ENCODE data around the gene CTU1.

The CTU1 gene

DNA sequence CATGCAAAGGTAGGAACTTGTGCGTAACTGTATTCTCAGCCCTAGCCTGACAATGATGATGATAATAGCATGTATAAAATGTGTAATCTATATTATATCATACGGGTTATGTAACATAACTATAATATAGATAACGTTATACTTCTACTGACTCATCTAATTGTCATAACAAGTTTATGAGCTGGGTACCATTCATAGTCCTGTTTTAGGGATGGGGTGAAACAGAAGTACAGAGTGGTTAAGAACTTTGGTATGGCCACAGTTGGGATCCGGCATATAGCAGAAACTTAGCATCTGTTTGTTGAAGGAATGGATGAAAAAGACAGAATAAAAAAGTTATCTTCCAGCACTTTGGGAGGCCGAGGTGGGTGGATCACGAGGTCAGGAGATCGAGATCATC lies 5.2 kb downstream of the CTU1 start:
- DNase-seq: no peak

DNA sequence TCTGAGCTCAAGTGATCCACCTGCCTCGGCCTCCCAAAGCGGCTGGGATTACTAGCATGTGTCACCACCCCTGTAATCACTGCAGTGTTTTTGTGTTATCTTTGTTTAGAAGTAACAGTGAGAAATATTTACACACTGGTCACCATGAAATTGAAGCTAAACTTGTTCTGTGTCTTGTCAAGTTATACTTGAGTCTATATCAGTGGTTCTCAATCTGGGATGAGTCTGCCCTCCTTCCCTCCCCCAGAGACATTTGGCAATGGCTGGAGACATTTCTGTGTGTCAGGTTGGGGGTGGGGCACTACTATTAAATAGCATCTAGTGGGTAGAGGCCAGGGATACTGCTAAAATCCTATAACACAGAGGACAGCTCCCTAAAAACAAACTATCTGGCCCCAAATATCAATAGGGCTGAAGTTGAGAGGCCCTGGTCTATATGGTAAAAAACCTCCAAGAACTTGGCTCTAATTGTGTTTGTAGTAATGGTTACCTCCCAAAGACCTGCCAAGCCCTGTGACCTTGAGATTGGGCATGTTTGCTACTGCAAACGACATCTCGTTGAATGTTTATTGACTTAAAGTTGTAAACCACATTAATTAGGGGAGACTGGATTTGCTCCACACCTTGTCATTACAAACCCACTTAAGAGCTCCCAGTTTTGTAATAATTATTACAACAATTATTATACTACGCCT lies 6.9 kb downstream of the CTU1 start:
- no peak for DNase-seq

- DNase-seq: no peak
Observed at GRCh38 chr19:51100601-51101000, 7.6 kb downstream of the CTU1 start.

GRCh38 chr19:51099047-51099382 lies 9.2 kb downstream of the CTU1 start:
- DNase-seq: no peak

- DNase-seq: peak; percentile 34 to 37
Observed at GRCh38 chr19:51098365-51099046, 9.7 kb downstream of the CTU1 start.

DNA sequence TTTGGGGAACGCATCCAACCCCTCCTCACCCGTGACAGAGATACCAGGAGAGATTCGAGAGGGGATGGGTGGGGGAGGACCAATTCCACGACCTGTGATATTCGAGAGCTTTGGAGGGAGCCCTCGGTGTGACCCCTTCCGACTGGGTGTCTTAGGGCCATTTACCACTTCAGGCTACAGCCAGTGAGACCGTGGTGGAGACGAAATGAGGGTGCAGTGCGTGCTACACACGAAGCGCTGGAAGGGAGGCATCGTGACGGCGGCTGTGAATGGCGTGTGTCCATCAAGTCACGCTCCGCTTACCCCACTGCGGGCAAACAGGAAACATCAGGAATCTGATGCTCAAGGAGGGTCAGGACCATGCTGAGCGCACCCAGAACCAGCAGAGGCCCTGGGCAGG lies 10.4 kb downstream of the CTU1 start:
- DNase-seq: no peak

DNA sequence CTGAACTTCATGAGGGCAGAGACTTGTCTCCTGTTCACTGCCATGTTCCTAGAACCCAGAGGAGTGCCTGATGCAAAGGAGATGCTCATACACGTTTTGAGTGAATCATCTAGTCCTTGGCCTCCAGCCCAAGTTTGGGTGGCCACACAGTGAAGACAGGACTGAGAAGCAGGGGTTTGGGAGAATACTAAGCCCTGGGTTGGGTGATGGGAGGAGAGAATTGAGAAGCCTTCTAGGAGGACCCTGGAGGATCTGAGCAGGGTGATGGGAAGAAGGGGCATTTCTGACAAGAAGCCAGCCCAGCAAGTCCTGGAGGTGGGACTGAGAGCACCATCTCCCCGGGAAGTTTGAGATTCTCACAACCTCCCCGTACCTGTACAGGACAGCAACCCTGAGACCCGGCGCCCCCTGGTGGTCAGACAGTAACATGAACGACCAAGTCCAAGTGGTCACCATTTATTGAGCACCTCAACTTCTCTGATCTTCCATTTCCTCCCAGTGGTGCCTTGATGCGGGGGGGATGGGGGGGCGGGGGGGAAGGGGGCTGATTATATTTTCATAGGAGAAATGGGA lies 11.0 kb downstream of the CTU1 start:
- peak; percentile 75 to 76 for DNase-seq

DNA sequence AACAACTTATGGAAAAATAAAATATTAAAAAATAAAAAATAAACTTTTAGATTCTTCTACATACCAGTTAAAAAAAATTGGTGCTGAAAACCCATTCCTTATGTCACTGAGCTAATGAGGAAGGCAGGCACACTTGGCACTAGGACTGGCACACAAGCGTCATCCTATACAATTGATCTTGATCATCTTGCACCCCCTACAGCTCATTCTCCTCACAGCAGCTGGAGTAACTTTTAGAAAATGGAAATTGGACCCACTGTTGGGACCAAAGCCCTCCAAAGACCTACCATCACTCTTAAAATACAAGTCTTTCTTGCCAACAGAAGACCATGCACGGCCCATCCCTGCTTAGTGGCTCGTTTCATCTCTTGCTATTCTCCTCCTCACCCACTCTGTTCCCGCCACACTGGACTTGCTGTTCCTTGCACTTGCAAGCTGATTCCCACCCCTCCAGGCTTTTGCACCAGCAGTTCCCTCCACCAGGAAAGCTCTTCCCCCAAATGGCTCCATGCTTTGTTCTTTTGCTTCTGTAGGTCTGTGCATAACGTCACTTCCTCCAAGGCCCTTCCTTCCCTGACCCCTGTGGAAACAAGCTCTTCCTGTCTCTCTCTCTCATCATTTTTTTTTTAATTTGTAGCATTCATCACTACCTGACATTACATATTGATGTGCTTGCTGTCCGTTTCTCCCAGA lies 11.6 kb downstream of the CTU1 start:
- no peak for DNase-seq

GRCh38 chr19:51094696-51095279 lies 13.4 kb downstream of the CTU1 start:
- DNase-seq: peak; percentile 20 to 26

GRCh38 chr19:51093510-51094345 lies 14.5 kb downstream of the CTU1 start:
- DNase-seq: no peak

GRCh38 chr19:51093101-51093500 lies 15.1 kb downstream of the CTU1 start:
- DNase-seq: no peak

DNA sequence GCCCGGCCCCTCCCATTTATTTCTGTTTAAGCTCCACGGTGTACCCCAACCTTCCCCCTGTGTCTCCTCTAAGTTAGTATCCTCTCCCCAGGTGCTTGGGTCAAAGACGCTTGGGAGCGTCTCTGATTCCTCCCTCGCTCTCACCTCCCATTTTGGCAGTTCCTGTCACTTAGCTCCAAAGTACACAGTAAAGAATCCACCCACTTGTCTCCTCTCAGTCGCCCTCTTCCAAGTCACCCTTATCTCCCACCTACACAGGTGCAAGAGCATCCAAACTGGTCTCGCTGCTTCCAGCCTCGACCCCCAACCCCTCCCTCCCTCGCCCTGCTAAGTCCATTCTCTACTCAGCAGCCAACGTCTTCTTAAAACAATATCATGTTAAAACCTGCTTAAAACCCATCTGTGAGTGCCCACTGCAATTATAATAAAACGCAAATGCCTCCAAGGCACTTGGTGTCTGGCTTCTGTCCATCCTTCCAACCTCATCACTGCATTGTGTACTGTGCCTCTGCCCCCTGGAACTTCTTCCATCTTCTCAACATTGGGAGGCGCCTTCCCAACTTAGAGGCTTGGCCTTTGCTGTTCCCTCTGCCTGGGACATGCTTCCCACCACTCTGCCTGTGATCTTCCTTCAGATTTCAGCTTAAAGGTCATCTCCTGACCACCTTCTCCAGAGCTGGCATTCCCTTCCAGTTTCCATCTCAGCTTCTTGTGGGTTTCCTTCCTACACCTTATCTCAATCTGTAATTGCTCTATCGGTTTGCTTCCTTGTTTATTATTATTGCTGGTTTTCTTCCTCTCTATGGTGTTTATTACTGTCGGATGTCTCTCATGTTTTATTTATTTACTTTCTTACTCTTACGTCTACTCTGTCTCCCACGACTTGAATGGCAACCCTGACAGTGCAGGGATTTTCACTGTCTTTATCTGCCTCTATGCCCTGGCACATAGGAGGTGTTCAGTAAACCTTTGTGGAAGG lies 16.0 kb downstream of the CTU1 start:
- no peak for DNase-seq

DNA sequence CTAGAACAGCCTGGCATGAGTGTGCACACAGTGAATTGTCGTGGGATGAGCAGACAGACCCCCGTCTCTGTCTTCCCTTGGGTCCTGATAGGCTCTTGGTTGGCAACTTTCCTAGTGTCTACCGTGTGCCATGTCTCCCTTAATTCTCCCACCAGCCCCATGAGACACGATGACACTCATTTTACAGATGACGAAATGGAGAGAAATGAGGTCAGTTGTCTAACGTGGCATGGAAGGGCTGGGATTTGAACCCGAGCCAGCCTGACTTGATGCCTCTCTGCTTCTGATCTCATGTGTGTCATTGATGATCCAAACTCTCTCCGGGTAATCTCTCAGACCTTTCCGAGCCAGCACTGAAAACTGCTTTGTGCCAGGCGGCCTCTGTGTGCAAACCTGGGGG lies 17.1 kb downstream of the CTU1 start:
- DNase-seq: no peak

DNA sequence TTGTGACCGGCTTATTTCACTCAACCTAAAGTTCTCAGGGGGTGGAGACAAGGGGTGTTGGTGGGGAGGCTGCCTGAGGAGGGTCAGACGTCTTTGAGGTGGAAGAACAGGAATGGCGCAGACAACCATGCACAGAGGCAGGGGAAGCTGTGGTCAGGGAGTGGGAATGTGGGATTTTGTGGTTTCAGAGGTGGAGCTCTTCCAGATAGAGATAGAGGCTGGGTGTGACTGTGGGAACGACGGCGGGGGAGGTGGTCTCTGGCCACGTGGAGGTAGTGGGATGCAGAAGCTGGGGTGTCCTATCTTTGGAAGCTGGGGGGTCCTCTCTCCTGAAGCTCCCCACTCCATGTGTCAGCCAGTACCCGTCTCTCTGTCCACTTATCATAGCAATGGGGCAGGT lies 17.7 kb downstream of the CTU1 start:
- DNase-seq: no peak

DNA sequence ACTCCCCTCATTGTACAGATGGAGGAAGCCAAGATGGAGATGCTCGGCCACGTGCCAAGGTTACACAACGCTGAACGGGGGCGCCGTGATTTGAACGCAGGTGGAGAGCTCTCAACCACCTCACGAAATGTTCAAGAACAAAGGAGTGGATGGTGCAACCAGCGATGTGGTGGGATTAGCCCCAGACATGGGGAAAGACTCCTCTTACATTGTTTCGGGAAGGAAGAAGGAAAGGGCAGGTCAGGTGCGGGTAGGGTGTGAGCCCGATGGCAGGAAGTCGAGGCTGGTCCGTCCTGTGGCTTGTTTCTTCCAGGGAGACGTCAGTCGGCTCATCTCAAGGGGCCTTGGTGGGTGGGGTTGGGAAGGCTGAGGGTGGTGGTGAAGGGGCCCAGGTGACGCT lies 18.4 kb downstream of the CTU1 start:
- no peak for DNase-seq

DNA sequence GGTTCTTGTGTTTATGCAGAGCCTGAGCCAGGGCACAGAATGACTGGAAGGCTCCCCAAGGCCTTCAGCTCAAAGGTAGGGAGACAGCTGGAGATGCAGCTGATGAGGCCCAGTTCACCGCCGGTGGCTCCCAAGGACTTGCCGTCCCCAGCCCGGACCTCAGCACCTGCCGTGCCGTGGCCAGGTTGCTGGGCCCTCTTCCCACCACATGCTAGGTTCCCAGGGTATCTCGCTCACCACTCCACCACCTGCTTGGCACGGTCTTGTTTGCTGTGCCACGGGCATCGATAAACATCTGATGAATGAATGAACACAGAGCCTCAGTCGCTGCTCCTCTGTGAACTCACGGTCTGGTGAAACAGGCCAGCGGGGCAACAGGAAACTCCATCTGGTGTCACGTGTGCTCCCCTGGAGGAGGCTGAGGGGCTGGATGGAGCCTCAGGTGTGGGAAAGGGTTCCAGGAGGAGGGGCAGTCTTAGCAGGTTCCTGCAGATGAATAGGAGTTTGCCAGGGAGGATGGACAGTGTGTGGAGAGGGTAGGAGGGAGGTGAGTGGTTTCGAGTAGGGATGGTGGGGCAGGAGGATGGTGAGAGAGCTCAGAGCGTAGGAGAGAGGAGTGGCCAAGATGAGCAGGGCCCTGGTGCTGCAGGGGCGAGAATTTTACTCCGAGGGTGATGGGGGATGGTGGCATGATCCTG lies 21.9 kb downstream of the CTU1 start:
- DNase-seq: no peak

DNA sequence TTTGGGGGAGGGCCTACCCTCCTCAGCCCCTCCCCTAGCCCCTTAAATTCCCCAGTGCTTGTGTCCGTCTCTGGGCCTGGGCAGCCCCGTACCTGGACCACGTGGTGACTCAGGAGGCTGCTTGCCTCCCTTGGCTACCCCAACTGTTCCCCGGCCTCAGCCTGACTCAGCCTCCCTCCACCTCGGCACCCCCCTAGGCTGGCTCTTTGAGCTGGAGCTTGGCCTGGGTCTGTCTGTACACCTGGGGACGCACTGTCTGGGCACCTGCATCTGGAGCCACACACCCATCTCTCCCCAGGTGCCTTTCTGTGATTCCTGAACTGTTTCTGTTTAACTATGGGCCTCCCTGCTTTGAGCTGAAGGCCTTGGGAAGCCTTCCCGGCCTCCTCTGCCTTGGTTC lies 23.7 kb downstream of the CTU1 start:
- DNase-seq: no peak

DNA sequence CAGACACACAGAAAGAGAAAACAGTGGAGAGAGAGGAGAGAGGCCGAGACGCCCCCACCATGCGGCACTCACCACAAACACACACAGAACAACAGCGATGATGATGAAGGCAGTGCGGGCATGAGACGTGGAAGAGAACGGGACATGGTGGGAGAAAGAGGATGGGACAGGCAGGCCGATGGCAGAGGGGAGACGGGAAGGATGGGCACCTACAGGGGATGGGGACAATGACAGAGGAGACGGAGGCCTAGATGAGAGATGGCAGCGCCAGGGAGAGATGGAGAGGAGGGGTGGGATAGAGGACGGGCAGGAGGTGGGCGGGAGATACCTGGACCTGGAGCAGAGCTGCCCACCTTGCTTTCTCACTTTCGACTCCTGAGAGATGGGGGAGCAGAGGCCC lies 24.4 kb downstream of the CTU1 start:
- DNase-seq: no peak

DNA sequence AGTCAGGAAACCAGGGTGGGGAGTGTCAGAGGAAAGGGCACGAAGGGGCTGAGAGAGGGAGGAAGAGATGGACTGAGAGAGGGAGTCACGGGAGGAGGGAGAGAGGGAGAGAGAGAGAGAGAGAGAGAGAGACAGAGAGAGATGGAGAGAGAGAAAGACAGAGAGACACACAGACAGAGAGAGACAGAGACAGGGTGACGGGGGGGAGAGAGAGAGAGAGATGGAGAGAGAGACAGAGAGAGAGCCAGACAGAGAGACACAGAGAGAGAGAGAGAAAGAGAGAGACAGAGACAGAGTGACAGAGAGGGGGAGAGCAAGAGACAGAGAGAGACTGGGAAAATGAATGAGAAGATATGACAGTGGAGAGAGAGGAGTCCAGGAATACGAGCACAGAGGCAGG lies 25.0 kb downstream of the CTU1 start:
- no peak for DNase-seq

GRCh38 chr19:51082611-51083010 lies 25.6 kb downstream of the CTU1 start, which contains the start of gene KLK14:
TSS of gene KLK14 (minus strand) at chr19:51082887. CDS start at chr19:51082614, 273 bp downstream.
- DNase-seq: no peak

GRCh38 chr19:51081476-51081875 lies 26.7 kb downstream of the CTU1 start:
- DNase-seq: no peak
